ENCODE results near the gene ARHGAP26.

ARHGAP26 gene

GRCh38 chr5:143262393-143263174 lies 492.4 kb downstream of the ARHGAP26 start:
- FAIRE-seq, result no peak

- FAIRE-seq, result no peak
Measured at GRCh38 chr5:143263272-143263810, 493.2 kb downstream of the ARHGAP26 start.

GRCh38 chr5:143265995-143266394 lies 495.8 kb downstream of the ARHGAP26 start:
- no peak for FAIRE-seq

GRCh38 chr5:143267186-143267585 lies 497.0 kb downstream of the ARHGAP26 start:
- FAIRE-seq, result no peak

- FAIRE-seq, result peak; percentile 33
Measured at GRCh38 chr5:143268388-143268787, 498.2 kb downstream of the ARHGAP26 start.

GRCh38 chr5:143271431-143271830 lies 501.3 kb downstream of the ARHGAP26 start:
- FAIRE-seq, result no peak

- no peak for FAIRE-seq
Measured at GRCh38 chr5:143274952-143275351, 504.8 kb downstream of the ARHGAP26 start.

- no peak for FAIRE-seq
Measured at GRCh38 chr5:143275512-143276363, 505.6 kb downstream of the ARHGAP26 start.

GRCh38 chr5:143277536-143277935 lies 507.4 kb downstream of the ARHGAP26 start:
- no peak for FAIRE-seq

All from colon (tissue), 2 donors.